ENCODE data around the gene PRDX5.
A peak's percentile ranks its signal among the peaks of the same experiment; 100 is the strongest.

The PRDX5 gene

DNA sequence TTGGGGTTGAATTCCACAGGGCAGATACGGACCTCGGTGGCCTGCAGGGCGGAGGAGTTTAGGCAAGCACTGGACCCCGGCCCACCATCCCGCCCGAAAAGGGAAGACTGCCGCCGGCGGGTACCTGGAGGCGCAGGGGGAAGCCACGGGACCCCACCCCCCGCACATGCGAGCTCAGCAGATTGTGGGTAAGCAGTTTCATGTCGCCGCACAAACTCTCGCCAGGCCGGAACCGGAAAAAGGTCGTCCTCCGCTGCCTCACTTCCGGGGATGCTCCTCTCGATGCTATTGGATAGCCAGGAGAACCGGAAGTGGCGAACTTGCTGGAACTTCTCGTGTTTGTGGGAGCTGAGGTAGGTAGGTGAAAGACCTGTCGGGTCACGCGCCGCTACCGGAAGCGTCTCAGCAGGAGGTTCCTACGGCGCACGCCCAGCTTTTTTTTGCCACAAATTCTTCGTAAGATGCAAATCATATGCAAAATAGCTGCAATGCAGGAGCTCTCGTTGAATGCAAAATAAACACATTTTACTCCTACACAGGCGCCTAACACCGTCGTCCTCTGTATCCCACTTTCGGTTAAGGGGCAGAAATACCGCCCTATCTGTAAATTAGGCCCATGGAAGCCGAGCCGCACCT, 478 bp upstream of the PRDX5 start, which contains the start of gene TRMT112:
TSS of gene TRMT112 (minus strand) at position 235 of the 636 bp plus-strand sequence. CDS start at position 202, 33 bp downstream.
- peak within 1 kb of the TSS; percentile 80 for H3K4me3 ChIP-seq (ENCODE audit: low read length)
- TF ChIP-seq, protein P1, sequence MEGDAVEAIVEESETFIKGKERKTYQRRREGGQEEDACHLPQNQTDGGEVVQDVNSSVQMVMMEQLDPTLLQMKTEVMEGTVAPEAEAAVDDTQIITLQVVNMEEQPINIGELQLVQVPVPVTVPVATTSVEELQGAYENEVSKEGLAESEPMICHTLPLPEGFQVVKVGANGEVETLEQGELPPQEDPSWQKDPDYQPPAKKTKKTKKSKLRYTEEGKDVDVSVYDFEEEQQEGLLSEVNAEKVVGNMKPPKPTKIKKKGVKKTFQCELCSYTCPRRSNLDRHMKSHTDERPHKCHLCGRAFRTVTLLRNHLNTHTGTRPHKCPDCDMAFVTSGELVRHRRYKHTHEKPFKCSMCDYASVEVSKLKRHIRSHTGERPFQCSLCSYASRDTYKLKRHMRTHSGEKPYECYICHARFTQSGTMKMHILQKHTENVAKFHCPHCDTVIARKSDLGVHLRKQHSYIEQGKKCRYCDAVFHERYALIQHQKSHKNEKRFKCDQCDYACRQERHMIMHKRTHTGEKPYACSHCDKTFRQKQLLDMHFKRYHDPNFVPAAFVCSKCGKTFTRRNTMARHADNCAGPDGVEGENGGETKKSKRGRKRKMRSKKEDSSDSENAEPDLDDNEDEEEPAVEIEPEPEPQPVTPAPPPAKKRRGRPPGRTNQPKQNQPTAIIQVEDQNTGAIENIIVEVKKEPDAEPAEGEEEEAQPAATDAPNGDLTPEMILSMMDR (IDR thresholded peaks at IDR 0.05; ENCODE audit: insufficient read depth, low read depth, low read length, missing control alignments): no peak
- peak; percentile 100 for DNase-seq (ENCODE audit: low read depth)

DNA sequence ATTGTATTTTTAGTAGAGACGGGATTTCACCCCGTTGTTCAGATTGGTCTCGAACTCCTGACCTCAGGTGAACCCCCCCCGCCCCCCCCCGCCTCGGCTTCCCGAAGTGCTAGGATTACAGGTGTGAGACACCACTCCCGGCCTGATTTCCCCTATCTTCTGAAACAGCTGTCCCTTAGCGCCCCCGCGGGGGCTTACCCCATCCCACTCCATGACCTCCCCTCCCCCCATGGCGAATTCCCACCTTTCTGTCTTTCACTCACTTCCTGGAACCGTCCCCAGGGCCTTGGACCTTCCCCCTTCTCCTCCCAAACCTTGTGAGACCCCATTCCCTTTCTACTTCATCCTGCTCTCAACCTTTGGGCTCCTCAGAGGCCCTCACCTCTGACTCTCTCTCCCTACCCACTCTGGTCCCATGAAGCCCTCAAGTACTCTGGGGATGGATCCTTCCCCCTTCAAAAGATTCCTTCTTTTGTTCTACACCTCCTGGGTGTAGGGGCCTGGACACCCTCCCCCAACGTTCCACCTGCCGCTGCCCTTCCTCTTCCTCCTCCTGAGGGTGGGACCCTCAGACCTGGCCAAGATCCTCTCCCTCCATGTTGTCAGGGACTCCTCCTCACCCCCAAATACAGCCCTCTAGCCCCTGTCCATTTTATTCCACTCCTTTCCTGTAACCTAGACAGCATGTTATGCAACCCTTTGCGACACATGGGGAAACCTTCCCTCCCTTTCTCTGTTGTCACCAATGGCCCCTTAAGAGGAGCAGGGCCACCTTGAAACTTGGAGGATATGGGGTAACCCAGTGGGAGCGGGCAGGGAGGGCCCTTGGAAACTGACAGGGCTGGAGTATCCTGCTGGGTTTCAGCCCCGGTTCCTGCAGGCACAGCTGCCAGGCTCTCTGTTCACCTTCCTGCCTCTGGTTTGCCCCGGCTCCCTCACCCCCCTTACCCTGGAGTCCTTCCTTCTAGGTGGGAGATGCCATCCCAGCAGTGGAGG, 1.1 kb downstream of the PRDX5 start:
- TF ChIP-seq, protein P1 (IDR thresholded peaks at IDR 0.05; ENCODE audit: insufficient read depth, low read depth, low read length, missing control alignments): no peak
- no peak for DNase-seq (ENCODE audit: low read depth)
- peak overlapping the region; percentile 80 for H3K4me3 ChIP-seq (ENCODE audit: low read length)

DNA sequence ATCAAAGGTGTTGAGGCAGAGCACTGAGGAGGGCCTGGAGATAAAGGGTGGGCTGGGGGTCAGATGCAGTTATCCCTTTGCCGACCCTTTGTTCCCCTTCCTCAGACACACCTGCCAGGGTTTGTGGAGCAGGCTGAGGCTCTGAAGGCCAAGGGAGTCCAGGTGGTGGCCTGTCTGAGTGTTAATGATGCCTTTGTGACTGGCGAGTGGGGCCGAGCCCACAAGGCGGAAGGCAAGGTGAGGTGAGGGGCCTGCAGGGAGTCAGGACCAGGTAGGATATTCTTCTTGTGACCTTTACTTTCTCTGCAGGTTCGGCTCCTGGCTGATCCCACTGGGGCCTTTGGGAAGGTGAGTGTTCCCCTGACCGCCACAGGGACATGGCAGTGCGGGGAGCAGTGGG, 2.6 kb downstream of the PRDX5 start:
- no peak overlapping the region for H3K4me3 ChIP-seq (ENCODE audit: low read length)
- TF ChIP-seq, protein P1 (IDR thresholded peaks at IDR 0.05; ENCODE audit: insufficient read depth, low read depth, low read length, missing control alignments): no peak
- DNase-seq (ENCODE audit: low read depth): no peak

DNA sequence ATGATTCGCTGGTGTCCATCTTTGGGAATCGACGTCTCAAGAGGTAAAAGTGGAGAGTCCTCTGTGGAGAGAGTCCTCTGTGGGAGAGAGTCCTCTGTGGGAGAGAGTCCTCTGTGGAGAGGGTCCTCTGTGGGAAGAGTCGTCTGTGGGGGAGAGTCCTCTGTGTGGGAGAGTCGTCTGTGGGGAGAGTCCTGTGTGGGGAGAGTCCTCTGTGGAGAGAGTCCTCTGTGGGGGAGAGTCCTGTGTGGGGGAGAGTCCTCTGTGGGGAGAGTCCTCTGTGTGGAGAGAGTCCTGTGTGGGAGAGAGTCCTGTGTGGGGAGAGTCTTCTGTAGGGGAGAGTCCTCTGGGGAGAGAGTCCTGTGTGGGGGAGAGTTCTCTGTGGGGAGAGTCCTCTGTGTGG, 3.1 kb downstream of the PRDX5 start:
- DNase-seq (ENCODE audit: low read depth): no peak
- TF ChIP-seq, protein P1 (IDR thresholded peaks at IDR 0.05; ENCODE audit: insufficient read depth, low read depth, low read length, missing control alignments): no peak
- no peak overlapping the region for H3K4me3 ChIP-seq (ENCODE audit: low read length)

DNA sequence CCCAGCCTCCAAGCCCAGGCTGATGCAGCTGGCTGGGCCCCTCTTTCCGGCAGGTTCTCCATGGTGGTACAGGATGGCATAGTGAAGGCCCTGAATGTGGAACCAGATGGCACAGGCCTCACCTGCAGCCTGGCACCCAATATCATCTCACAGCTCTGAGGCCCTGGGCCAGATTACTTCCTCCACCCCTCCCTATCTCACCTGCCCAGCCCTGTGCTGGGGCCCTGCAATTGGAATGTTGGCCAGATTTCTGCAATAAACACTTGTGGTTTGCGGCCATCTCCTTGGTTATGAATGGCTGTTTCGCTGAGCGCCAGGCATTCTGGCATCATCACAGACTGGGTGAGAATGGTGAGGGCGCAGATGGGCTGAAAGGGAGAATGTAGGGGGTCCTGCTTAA, 3.6 kb downstream of the PRDX5 start:
- TF ChIP-seq, protein P1 (IDR thresholded peaks at IDR 0.05; ENCODE audit: insufficient read depth, low read depth, low read length, missing control alignments): no peak
- H3K4me3 ChIP-seq (ENCODE audit: low read length): no peak overlapping the region
- peak; percentile 89 for DNase-seq (ENCODE audit: low read depth)

DNA sequence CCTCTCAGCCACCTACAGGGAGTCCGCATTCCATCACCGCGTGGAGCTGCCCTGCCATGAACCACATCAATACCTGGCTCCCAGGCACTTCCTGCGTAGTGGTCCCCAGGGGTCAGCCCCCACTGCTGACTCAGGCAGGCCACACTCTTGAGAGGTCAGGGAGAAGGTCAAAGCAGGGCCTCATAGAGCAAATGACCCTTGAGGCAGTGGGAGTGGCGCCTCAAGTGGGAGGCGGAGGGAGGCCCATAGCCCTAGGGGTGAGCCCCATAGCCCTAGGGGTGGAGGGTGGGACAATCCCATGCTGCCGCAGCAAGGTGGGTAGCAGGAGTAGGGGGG, 5.0 kb downstream of the PRDX5 start:
- no peak for DNase-seq (ENCODE audit: low read depth)
- H3K4me3 ChIP-seq (ENCODE audit: low read length): no peak overlapping the region
- TF ChIP-seq, protein P1 (IDR thresholded peaks at IDR 0.05; ENCODE audit: insufficient read depth, low read depth, low read length, missing control alignments): no peak

All from epithelial cell of esophagus (primary cell).